SK-N-SH (cell line): ENCODE measurements around the gene ZC3H4.

ENCODE experiments used
- CTCF ChIP-seq: fragments of 200-600 bp; sonication (generic); IDR thresholded peaks from 2 replicates; pipeline ENCODE4 v1.6.1; 2017; ENCODE audit warnings: antibody characterized with exemption, mild to moderate bottlenecking, moderate library complexity
- NFIC ChIP-seq: IDR thresholded peaks from 2 replicates; pipeline ENCODE4 v1.4.0; 2012; ENCODE audit warnings: borderline replicate concordance

- TF ChIP-seq CTCF (no peak), NFIC (no peak)
These were observed 74.2 kb downstream of the ZC3H4 start for GRCh38 chr19:47039239-47039874.
